ENCODE results near the gene CCN5.
"Not testable (repeated sequence)": the region's sequence is repeated elsewhere in the genome, so short reads cannot be mapped to it uniquely, and the experiment has no call there.

The CCN5 gene

DNA sequence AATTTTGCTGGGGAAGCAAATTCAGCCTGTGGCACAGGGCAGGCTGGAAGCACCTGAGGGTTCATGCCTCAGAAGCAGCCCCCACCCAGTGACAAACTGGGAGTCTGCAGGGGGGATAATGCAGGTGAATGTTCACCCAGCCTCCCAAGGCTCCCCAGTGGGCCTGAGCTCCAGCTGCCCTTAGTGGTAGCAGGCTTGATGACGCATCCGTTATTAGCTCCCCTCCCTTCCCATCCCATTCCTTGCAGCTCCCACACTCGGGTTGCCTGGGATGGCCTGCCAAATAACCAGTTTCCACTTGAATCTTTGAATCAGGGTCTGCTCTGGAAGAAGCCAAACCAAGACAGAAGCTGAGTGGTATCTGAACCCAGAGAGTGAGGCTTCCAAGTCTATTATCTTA lies 46.3 kb downstream of the CCN5 start:
- no peak for DNase-seq

DNA sequence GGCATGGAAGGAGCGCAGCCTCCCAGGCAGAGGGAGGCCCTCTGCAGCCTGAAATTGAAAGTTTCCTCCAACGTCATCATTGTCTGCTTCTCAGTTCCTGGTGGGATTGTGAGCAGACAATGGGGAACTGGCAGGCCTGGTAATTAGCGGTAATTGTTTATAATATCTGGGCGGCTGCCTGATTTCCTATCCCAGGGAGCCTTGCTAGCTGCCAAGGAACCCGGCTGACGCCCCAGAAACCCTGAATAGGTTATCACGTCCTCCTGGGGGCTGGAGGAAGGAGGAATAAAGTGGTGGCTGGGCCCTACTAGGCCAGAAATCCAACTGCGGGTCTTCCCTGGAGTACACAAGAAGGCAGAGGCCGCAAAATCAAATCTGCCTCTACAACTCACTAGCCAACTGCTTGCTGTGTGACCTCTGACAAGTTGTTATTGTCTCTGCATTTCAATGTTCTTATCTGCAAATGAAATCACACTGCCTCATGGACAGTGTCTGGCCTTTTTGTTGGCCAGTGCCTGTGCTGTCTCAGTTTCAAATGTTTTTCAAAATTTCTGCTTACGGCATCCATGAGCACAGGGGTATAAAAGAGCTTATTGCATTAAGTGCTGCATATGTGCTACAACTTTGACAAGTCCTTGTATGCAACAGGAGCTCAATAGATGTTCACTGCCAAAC lies 47.4 kb downstream of the CCN5 start:
- DNase-seq: peak; percentile 67

DNA sequence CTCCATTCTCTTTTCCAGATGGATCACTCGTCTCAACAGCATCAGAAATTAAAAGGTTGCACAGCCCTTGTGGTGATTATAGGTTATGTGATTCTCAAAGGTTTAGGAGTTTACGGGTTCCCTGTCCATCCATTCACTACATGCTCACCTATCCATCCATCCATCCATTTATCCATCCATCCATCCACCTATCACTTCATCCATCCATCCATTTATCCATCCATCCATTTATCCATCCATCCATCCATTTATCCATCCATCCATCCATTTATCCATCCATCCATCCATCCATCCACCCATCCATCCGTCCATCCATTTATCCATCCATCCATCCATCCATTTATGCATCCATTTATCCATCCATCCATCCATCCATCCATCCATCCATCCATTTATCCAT lies 48.6 kb downstream of the CCN5 start:
- not testable (repeated sequence) for DNase-seq

DNA sequence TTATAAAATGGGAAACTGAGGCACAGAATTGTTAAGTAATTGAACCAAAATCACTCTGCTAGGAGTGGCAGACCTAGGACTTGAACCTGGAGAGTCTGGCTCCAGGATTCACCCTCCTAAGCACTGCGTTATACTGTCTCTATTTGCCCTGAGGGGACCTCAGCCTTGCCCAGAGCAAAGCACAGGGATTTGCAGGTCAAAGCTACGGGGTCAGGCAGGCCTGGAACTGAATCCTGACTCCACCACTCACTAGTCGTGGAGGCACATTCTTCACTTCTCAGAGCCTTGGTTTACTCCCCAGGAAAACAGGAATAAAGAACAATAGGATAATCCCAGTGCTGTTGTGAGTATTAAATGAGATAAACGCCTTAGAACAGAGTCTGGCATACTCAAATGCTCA lies 49.9 kb downstream of the CCN5 start:
- DNase-seq: no peak

DNA sequence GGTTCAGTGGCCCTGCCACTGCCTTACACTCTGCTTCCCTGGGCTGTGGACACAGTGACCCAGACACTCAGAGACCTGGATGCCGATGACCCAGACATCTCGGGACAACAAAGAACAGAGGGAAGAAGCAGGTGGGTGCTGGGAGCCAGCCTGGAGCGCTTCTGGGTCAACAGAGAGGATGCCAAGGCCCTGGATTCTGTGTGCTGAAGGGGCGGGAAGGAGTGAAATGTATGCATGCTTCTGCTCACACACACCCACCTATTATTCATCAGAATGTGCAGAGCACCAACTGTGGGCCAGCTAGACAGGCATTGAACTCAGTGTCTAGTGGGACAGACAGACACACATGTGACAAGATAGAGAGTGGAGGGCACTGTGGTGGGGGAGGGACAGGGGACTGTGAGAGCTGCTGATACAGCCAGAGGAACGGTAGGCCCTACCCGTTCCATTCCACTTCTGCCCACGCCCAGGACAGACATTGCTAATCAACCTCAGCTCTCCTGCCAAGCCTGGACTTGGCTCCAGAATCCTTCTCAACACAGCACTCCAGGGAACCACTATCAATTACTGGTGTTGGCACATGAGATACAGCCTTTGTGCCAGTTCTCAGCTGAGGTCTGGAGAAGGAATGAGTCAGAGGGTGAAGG lies 50.7 kb downstream of the CCN5 start:
- no peak for DNase-seq

DNA sequence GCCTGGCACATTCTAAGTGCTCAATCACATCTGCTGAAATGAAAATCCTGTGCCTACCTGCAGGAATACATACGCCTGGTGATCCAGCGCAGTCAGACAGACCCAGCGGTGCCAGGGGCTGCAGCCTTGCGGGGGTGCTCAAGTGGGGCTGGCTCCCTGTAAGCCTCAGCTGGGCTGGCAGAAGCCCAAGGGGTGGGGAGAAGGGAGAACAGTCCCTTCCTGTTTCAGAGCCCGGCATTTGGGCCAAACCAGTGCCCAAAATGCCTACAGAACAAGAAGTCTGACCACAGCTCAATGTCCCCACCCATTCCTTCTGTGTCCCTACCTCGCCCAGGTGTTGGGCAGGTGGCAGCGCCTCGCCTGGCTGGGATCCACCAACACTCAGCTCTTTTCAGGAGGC lies 53.1 kb downstream of the CCN5 start:
- DNase-seq: no peak

DNA sequence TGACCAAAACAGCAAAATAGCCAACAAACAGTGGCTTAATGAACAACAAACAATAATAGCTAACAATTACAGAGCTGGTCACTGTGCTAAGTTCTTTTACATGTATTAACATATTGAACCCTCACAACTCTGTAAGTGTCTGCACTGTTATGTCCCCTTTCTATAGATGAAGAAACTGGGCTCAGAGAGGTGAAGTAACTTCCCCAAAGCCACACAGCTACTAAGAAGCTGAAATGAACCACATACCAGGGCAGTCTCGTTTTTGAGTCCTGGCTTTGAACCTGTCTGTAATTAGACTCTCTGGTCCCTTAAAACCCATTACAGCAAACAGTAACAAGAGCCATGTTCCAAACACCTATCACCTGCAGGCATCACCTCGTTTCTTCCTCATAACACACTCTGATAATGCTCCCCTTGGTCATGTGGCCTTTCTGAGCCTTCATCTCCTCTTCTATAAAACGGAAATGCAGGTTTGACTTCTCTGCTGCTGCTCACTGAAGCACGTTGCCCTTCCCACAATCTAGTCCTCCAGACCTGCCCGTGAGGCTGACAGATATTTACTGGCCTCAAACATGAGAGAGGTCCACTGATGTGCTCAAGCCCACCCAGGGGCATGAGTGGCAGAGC lies 53.8 kb downstream of the CCN5 start:
- DNase-seq: no peak

DNA sequence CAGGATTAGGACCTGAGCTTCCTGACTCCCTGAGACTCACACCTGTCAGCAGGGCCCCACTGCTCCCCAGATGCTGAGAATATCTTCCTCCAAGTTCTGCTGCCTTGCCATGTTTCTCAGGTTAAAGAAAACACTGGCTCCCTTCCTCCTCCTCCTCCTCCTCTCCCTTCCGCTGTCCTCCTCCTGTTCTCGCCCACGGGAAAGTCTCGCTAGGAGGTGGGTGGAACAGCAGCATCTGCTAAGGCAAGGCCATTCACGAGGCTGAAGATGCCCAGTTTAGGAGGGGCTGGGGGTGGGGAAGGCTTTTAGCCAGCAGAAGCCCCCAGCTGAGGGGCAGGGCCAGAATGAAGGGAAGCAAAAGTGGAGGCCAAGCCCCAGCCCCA lies 54.3 kb downstream of the CCN5 start:
- no peak for DNase-seq

DNA sequence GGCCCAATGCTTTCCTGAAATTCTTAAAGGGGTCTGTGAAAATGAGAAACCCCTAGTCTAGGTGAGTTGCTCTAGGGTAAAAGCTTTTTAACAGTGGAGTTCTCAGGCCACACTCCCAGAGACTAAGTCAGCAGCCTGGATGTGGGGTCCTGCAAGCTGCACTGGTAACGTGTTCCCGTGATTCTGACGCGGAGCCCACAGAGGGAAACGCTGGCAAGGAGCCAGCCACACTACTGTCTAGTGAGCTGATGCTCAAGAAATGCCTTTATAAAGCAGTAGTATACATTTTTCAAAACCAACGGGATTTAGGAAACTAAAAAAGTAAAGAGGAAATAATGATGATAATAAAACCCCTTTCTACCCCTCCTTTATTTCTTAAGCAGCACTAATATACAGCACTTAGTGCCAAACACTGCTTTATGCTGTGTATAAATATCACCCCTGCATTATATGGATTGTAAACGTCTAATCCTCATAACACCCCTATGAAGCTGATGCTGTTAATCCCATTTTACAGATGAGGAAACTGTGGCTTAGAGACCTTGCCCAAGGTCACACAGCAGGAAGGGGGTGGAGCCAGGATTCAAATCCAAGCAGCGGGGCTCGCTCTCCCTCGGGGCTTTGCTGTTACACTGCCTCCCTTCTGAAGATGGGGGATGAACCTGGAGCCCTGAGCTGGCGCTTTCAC lies 55.5 kb downstream of the CCN5 start:
- no peak for DNase-seq

DNA sequence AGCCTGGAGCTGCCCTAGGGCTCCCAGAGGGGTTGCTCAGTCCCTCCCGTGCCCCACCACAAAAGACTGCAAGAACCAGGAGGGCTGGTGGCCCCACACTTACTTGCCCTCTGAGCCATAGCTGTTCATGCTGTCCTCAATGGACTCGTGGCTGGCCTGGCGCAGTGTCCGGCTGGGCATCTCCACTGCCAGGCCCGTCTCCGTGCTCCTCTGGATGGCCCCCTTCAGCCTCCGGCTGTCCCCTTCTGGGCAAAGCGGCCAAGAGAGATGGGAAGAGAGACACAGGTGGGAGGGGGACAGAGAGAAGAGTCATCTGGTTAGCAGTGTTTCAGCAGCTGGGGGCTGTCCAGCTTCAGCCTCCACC lies 56.0 kb downstream of the CCN5 start:
- DNase-seq: no peak

DNA sequence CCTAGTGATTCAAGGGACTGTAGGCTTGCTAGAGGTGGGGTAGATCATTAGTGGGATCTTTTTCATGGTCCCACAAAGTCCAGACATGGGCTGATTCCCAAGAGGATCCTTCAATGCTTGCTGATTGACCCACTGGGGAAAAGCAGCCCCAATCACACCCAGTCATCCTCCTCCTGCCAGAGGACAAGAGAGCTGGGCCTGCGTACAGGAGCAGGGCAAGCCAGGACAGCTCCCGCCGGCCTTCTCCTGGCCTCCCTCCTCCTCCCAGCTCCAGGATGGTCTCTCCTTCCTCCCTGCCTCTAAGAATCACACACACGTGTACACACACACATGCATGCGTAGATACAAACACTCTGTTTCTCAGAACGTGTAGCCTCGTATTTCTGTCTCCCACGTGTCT lies 57.5 kb downstream of the CCN5 start:
- no peak for DNase-seq

DNA sequence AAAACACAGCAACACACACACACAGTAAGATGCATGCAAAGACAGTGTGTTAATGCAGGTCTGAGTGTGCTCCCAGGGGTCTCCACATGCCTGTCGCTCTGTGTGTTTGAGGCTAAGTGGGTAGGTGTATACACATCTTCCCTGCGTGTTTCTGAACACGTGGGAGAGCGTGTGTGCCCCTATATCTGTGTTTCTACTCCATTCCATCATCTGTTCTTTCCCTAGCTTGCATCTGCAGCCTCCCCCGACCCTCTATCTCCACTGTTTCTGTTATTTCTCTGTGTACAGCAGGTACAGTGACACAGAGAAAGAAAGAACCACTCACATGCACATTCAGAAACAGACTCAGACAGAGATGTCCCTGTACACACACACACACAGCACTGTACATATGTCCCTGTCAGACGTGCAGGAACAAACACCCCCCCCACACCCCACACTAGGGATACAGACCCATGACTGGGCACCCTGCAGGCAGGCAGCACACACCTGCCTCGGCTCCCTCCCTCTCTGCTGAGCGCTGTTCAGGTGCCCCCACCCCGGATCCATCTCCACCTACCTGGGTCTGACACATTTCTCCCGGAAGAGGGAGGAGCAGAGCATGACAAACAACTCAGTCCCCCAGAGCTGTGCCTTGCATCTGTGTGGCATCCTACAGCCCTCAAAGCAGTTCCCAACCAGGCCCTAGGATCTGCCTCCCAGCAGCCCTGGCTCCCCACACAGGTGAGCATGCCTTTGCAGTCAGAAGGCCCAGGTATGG lies 58.1 kb downstream of the CCN5 start:
- DNase-seq: no peak

DNA sequence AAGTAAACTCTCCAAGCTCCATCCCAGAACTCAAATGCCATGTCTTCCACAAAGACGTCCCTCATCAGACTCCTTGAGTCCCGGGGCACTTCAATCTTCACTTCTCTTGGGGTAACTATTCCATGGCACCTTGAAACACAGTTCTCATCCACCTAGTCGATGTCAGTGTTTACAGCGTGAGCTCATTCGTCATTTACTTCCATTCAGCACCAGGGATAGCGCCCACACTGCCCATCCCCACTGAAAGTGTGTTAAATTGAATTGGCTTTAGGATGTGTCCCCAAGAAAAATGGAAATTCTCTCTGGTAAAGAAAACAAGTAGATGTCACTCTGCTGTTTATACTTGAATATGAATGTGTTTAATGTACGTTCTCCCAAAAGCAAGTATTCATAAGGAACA lies 61.8 kb downstream of the CCN5 start:
- no peak for DNase-seq

All from NCI-H1105 treated with DMSO at 0.1 percent for 48 hours (cell line).